ENCODE data around the gene MCUB.
A peak's percentile ranks its signal among the peaks of the same experiment; 100 is the strongest.

The MCUB gene

GRCh38 chr4:109607976-109608375 is 47.9 kb downstream of the MCUB start:
- POLR2A ChIA-PET, result no interaction called here
- H3K4me3 ChIP-seq (ENCODE audit: low read depth, low read length), result no peak overlapping the region
- TF ChIP-seq CTCF (IDR thresholded peaks at IDR 0.05; ENCODE audit: insufficient read depth, low read length, missing control alignments), result no peak
- CTCF ChIA-PET, result interaction anchor here (1.1 kb wide), 1 partner anchor 14 kb away, joined by 3 read pairs; no protein-coding TSS in a partner anchor
- no peak for DNase-seq (ENCODE audit: low read depth, low spot score)

GRCh38 chr4:109608879-109609278 is 48.8 kb downstream of the MCUB start:
- CTCF ChIA-PET, result interaction anchor here (1.1 kb wide), 1 partner anchor 15 kb away, joined by 3 read pairs; no protein-coding TSS in a partner anchor
- DNase-seq (ENCODE audit: low read depth, low spot score), result no peak
- TF ChIP-seq CTCF (IDR thresholded peaks at IDR 0.05; ENCODE audit: insufficient read depth, low read length, missing control alignments), result no peak
- H3K4me3 ChIP-seq (ENCODE audit: low read depth, low read length), result no peak overlapping the region
- POLR2A ChIA-PET, result no interaction called here

- no peak overlapping the region for H3K4me3 ChIP-seq (ENCODE audit: low read depth, low read length)
- no peak for TF ChIP-seq CTCF (IDR thresholded peaks at IDR 0.05; ENCODE audit: insufficient read depth, low read length, missing control alignments)
- POLR2A ChIA-PET, result no interaction called here
- CTCF ChIA-PET, result no interaction called here
- no peak for DNase-seq (ENCODE audit: low read depth, low spot score)
These were observed 49.4 kb downstream of the MCUB start for GRCh38 chr4:109609431-109609830.

GRCh38 chr4:109610489-109610888 is 50.4 kb downstream of the MCUB start:
- ChIA-PET POLR2A (no interaction called here), CTCF (no interaction called here)
- TF ChIP-seq CTCF (IDR thresholded peaks at IDR 0.05; ENCODE audit: insufficient read depth, low read length, missing control alignments), result no peak
- DNase-seq (ENCODE audit: low read depth, low spot score), result no peak
- no peak overlapping the region for H3K4me3 ChIP-seq (ENCODE audit: low read depth, low read length)

GRCh38 chr4:109611045-109611646 is 51.1 kb downstream of the MCUB start:
- no peak for TF ChIP-seq CTCF (IDR thresholded peaks at IDR 0.05; ENCODE audit: insufficient read depth, low read length, missing control alignments)
- CTCF ChIA-PET, result no interaction called here
- POLR2A ChIA-PET, result no interaction called here
- no peak overlapping the region for H3K4me3 ChIP-seq (ENCODE audit: low read depth, low read length)
- DNase-seq (ENCODE audit: low read depth, low spot score), result peak; percentile 36

- no peak overlapping the region for H3K4me3 ChIP-seq (ENCODE audit: low read depth, low read length)
- no peak for DNase-seq (ENCODE audit: low read depth, low spot score)
- CTCF ChIA-PET, result no interaction called here
- no peak for TF ChIP-seq CTCF (IDR thresholded peaks at IDR 0.05; ENCODE audit: insufficient read depth, low read length, missing control alignments)
- POLR2A ChIA-PET, result no interaction called here
These were observed 54.0 kb downstream of the MCUB start for GRCh38 chr4:109614015-109614414.
